GM19372 (cell line): ENCODE results near the gene CDK11A.
"Not testable (repeated sequence)": the region's sequence is repeated elsewhere in the genome, so short reads cannot be mapped to it uniquely, and the experiment has no call there.

ENCODE experiments used
- ATAC-seq: cut with Tn5 transposase; IDR thresholded peaks from one replicate; pipeline ENCODE4 v1.9.1; 2021; ENCODE audit warnings: mild to moderate bottlenecking, low read depth, moderate library complexity; ENCODE audit not compliant: unreplicated experiment

Gene CDK11A

DNA sequence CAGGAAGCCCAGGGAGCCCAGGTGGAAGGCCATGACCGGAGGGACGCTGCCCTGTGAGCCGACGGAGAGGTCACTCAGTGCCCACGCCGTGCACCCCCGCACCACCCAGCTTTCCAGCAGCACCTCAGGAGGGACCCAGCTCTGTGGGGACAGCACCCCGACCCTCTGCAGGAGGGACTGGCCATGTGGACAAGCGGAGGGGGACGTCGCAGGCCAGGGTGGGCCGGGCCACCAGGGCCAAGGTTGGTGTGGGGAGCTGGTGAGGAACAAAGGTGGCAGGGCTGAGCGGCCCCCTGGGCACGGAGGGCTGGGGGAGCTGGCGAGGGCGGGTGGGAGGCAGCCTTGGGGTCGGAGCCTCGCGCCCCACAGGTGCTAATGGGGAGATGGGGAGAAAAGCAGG, 31.3 kb upstream of the CDK11A start:
- no peak for ATAC-seq

DNA sequence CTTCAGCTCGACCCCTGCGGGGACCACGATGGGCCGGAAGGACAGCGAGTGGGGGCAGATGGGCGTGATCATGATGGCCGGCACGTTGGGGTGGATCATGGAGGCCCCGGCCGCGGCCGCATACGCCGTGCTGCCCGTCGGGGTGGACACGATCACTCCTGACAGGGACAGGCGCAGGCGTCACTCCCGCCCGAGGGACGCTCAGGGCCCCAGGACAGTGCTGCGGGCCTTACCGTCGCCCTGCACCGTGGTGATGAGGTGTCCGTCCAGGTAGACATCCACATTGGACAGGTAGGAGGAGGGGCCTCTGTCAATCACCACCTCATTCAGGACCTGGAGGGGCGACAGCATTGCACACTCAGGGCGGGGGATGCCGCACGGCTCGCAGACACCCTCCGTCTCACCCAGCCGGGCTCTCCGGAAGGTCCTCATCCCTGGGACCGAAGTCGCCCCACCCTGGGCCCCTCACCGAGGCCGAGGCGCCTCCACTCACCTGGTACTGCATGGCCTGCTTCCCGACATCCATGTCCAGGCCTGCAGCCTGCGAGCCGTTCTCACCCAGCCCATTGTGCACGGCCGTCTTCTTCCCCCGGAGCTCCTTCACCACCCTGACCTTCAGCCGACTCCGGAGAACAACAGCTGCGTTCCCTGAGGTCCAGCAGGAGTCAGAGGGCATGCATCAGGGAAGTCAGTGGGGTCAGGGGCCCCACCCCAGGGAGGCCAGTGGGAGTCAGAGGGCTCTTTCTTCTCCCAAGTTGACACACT, 30.1 kb upstream of the CDK11A start:
- no peak for ATAC-seq

DNA sequence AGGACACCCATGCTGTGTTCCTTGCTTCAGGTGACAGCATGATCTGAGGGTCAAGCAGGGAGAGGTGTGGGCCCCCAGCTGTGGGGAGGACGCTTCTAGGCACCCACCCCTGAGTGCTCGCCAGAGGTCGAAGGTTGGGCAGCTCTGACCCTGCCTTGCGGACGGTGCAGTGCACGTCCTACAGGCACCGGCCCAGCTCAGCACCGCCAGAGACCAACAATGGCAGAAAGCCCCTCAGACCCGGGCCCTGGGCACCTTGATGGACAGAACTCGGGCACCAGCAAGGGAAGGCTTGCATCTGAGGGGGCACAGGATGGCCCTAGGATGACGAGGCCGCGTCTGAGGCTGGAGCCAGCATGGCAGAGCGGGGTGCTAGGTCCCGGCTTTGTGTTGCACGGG, 29.4 kb upstream of the CDK11A start:
- ATAC-seq = no peak

DNA sequence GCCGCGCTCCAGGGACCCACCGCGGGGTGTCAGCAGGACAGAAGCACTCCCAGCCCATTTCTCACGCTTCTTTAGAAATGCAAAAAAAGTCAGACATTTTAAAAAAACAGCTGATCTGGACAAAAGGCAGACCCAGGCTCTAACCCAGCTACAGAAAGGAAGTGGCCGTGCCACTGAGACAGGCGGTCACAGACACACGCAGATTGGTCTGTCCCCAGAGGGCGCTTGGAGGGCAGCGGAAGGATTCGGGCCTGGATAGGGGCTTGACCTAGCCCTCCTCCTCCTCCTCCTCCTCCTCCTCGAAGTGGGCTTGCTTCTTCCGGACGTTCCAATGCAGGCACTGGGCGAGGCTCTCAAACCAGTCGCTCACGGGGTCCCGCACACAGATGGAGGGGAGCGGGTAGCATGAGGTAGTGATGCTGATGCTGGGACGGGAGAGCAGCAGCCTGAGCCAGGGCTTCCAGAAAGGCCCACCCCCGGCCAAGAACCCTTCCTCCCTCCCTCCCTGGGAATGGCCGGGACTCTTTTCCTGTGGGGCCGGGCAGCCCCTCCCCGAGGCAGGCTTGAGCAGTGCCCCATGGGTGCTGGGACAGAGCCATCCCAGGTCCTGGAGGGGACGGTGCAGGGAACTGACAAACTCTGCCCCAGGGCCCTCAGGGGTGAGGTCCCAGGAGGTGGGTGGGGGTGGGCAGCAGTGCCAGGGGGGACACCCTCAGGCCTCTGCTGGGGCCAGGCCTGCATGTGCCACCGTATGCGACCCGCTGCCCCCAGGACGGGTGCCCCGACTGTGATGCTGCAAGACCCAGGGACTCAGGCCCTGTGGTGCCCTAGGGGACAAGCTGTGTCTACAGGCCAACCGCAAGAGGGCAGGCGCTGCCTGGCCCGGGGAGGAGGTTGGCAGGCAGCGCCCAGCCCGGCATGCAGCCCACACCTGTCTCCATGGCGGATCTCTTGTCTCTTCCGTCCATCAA, 28.8 kb upstream of the CDK11A start:
- no peak for ATAC-seq

DNA sequence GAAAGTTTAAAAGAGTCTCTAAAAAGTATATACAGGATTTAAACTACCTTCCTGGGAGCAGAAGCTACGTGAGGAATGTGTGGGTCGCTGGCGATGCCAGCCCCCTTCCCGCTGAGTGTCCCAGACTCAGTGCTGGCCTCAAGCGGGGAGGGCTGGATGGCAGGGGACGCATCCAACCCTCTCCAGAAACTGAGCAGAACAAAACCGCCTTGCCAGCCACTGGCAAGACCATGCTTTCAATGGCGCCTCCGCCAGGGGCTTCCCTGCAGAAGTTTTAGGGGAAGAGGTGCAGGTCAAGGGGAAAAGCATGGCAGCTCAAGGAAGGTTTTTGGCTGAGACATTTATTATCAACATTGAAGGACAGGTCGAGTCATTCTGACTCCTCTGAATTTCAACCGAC, 28.0 kb upstream of the CDK11A start:
- no peak for ATAC-seq

DNA sequence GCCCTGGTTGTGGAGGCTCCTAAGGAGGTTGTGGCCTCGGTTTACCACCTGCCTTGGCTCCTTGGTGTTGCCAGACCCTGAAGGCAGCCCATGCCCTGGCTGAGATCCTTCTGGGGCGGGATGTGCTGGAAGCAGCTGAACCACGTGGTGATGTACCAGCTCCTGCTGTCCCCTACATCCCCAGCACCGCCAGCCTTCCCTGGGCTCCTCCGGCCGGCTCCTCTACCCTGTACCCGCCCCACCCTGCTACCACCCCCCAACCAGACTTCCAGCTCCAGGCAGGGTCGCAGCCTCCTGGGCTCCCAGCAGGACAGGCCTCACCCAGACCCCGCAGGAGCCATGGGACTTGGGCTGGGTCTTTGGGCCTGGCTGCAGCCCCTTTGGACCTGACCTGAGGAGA, 25.8 kb upstream of the CDK11A start:
- ATAC-seq = not testable (repeated sequence)

DNA sequence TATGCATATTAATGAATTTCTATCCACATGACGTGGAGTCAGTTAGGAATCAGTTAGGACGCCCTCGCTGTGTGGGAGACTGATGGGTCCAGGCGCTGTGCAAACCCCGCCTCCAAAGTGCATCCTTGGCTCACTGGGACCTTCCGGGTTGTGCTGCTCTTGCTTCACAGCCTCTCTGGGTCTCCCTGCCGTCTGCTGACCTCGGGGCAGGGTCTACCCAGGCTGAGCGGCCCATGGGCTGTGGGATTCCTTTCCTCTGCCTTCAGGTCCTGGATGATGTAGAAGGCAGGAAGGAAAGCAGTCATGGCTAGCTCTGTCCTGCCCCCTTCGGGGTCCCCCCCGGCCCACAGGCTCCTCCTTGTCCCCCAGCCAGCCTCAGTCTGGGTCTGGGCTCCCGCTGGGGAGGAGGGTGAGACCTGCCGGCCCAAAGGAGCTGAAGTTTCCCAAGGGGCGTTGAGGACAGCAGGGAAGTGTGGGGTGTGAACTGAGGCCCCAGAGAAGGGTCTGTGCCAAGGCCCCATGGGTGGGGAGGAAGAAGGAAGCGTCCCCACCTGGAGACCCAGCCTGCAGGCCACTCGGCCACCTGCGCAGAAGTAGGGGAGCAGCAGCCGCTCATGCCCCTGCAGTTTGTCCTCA, 24.6 kb upstream of the CDK11A start:
- ATAC-seq = no peak

DNA sequence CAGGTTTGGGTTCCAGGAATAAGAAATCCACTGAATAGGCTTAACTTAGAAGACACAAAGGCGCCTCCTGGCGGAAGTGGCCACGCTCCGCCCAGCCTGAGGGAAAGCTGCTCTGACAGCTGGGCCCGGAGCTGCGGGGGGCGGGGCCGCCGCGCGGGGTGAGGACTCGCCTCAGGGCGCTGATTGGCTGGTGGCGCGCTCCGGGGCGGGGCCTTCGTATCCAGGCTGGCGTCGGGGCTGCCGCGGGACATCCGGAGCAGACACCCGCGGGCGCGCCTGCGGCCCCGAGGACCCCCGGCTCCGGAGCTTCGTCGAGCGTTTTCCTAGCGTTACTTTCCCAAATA, 22.4 kb upstream of the CDK11A start:
- peak; percentile 73 for ATAC-seq

DNA sequence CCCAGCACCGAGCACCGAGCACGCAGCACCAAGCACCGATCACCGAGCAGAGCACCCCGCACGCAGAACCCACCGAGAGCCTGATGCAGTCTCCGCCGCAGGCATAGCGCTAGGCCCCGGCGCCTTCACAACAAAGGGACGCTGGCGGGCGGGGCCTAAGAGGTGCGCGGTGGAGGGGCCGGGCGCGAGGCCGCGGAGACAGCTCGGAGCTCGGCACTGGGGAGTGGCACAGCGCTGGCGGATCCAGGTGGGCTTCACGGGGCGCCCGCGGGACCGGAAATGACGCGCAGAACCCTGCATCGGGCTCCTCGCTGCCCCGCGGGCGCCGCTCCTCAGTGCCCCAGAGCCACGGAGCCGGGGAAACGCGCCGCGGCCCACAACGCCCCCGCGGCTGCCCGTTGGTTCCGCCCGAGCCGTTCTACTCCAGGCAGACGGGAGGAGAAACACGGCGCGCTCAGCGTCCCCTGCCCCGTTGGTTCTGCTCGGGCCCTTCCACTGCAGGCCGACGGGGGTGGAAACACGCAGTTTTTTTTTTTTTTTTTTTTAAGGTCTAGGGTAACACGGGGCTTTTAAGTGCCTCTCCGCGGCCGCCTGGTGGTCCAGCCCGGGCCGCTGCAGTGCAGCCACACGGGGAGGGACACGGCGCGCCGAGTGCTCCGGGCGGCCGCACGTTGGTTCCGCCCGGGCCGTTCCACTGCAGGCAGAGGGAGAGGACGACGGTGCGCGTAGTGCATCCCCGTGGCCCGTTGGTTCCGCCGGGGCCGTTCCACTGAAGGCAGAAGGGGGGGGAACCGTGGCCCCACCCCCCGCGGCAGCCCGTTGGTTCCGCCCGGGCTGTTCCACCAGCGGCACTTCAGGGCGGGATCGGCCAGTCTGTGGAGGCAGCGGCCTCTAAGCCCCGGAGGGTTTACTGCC, 21.8 kb upstream of the CDK11A start:
- peak; percentile 70 for ATAC-seq

DNA sequence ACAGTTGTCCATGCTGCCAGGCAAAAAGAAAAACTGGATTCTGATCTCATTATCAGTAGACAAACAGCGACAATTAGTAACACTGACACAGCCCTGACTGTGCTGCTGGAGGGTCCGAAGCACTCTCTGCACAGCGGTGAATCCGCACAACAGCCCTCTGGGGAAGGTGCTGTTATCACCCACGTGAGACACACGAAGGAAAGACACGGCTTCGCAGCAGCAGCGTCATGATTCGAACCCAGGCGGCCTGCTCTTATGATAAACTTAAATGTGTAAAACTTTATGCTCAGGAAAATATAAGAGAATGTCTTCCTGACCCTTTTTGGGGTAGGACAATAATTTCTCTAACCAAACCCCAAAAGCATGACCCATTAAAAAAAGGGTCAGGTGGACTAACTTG, 18.4 kb upstream of the CDK11A start:
- ATAC-seq = not testable (repeated sequence)

DNA sequence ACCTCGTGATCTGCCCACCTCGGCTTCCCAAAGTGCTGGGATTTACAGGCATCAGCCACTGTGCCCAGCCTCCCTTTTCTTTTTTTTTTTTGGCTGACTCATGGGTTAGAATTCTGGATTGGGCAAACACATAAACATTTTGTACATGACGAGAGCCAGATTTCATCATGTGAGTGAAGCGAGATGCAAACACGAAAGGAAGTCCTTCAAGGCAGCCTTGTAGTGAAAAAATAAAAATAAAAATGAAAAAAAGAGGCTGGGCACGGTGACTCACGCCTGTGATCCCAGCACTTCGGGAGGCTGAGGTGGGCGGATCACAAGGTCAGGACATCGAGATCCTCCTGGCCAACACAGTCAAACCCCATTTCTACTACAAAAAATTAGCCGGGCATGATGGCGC, 16.9 kb upstream of the CDK11A start:
- ATAC-seq = not testable (repeated sequence)

DNA sequence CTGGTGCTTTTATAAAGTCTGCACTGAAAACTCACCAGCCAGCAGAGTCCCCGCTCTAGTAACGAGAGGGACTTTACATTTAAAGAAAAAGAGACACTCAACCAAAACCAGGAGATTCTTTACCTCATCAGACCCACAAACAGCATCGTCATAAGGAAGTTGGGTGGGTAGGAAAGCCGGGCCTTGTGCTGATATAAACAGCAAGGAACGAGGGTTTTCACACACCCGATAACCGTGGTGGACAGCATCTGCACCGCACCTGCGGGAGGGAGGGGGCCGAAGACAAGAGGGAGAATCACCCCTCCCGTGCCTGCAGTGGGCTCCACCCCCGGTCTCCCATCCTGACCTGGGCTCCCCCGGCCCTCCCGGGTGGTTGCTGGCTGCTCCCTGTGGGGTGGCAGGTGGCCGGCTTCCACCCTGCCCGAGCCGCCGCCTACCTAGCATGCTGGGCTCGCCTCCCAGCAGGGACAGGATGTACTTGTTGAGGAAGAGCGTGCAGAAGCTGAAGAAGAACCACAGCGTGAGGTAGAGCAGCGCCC, 14.7 kb upstream of the CDK11A start:
- not testable (repeated sequence) for ATAC-seq

DNA sequence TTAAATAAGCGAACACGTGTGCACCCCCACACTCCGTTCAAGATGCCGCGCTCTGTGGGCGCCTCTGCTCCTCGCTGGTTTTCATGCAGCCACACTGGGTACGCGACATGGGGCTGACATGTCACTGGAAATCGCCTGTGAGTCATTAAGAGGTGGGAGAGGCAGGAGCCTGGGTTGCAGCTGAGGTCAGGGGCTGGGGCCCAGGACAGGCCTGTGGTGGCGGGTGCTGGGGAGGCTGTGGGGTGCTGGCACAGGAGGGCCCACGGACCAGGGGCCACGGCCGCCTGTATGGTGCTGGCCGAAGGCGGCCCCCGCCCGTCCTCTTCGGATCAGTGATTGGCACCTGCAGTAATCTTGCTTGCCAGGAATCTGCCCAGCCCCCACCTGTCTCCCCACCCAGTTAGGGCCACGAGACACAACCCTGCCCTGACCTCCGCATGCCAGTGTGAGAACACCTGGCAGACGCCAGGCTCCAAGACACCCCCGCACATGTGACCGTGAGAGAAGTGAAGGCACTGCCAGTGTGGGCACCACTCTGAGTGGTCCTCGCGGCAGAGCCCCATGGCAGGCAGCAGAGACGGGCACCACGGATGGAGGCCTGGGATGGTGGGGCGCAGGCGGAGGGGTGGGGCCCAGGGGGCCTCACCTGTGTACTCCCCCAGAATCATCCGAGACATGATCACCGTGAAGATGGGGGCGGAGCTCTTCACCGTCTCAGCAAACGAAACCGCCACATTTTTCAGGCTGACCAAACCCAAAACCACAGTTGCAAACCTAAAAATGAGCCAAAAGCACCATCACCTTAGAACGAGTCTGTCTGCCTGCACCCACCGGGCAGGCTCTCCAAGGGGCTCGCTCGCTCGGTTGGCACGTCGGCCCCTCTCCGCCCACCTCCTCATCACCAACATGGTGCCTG, 13.8 kb upstream of the CDK11A start:
- ATAC-seq = not testable (repeated sequence)

DNA sequence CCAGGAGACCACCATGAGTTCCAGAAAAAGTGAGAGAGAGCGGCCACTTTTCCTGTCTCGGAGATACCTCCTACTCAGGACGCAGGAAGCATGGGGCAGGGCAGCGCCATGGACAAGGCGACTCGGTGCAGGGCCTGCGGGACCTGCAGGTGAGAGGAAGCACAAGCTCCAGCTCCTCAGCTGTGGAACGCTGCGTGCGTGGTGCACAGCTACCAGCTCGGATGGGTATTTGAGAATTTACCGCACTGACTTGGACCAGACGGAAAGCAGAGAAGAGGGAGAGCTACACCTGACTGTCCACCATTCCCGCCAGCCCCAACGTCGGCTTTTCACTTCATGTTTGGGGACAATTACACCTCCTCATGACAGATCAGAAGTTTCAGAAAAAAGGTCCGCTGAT, 8.2 kb upstream of the CDK11A start:
- ATAC-seq = no peak

DNA sequence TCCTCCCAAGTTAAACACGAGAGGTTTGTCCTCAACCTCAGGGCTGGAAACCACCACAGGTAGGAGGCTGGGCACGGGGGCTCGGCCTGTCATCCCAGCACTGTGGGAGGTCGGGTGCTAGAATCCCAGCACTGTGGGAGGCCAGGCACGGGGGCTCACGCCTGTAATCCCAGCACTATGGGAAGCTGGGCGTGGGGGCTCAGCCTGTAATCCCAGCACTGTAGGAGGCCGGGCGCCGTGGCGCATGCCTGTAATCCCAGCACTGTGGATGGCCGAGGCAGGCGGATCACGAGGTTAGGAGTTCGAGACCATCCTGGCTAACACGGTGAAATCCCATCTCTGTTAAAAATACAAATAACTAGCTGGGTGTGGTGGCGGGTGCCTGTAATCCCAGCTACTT, 6.7 kb upstream of the CDK11A start:
- ATAC-seq = no peak

DNA sequence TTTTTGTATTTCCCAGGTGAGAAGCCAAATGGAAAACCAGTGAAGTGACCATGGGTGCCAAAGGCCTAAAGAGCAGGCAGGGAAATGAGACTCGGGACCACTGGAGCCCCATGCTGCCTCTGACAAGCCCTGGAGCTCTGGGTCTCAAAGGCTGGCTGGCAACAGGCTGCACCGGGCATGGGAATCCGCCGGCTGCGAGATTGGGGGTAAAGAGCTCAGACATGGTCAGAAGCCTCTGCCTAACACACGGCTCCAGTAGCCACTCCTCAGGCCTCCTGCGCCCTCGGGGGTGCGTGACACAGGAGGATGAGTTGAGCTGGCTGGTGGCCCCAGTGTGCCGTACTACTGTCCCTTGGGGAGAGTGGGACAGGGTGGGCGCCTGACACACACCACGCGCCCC, 6.1 kb upstream of the CDK11A start:
- not testable (repeated sequence) for ATAC-seq

DNA sequence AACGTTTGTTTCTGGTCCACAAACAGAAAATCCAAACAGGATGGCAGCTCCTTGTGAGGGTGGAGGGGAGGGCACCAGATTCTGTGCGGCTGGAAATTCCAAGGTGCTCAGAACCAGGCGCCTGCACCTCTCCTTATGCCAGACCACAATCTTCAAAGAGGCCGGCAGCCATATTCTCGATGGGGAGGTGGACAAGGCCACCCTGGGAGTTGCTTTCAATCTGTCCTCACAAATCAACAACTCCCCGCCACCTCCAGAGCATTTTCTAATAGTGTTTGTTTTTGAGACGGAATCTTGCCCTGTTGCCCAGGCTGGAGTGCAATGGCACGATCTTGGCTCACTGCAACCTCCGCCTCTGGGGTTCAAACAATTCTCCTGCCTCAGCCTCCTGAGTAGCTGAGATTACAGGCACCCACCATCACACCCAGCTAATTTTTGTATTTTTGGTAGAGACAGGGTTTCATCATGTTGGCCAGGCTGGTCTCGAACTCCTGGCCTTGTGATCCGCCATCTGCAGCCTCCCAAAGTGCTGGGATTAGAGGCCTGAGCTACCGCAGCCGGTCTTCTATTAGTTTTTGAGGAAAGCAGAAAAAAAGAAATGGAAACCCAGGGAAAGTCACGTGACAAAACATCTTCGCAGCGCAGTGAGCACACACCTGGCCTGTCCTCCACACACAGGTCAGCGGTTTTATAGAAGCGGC, 5.1 kb upstream of the CDK11A start:
- ATAC-seq = not testable (repeated sequence)

DNA sequence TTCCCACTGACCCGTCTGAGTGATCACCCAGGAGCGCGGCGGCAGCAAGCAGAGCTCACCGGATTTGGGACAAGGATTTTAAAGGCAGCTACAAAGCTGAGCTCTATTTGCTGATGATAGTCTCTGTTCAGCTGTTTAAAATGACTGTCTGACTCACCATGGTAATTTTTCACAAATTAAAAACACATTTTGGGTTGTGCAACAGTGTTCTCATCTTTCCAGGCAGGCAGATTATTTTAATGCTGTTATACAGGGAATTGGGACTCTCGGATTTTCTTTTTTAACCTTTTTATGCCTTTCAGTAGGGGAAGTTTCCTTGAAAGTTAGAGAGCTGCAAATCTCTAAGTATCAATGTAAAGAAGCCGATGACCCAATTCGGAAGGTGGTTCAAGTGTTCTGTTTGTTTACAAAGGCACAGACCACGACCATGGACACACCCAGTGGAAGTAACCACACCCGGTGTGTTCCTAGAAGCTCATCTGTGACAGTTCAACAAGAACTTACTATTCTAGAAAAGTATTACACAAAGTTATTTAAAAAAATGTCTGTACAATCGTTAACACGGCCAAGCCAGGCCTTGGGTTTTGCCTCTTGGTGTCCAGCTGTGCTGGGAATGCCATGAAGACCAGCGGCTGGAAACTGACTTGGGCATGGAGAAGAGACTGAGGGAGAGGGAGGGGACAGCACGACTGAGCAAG, 4.3 kb upstream of the CDK11A start:
- not testable (repeated sequence) for ATAC-seq
